Hepatocyte (in vitro differentiated cells): ENCODE measurements around the gene CPNE4.

Experiments used
- EZH2 ChIP-seq: fragments of 200-600 bp; sonication (generic); IDR thresholded peaks from 2 replicates; pipeline ENCODE4 v1.6.1; 2016; ENCODE audit warnings: antibody characterized with exemption, mild to moderate bottlenecking, borderline replicate concordance
- TF ChIP-seq, protein P1 (sequence below): fragments of 200-600 bp; sonication (generic); IDR thresholded peaks from 2 replicates; pipeline ENCODE4 v1.5.1; 2016; ENCODE audit warnings: antibody characterized with exemption, mild to moderate bottlenecking; ENCODE audit not compliant: poor library complexity

DNA sequence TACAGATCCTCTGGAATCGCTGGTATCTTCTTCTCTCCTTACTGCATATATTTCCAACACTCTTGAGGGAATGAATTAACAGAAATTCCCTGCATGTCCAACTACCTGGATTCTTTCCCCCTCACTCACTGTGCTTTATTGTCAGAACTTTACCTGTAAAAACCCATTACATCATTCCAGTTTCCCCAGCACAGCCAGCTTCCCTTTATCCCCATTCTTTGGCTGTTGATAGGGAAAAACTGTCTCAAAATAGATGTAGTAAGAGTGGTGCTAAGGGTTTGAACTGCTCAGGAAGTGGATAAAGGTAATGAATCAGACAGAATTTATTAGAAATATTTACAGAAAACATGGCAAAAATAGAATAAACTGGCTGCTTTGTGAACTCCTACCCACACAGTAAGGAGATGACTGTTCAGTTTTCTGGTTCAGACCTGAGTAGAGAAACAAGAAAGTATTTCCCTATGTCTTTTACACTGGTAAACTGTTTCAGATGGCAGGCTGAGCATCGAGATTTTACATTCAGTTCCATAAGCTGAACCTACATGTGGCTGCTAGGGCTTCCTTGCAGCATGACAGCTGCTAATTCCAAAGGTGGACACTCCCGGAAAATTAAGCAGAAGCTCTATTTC lies 188.4 kb downstream of the CPNE4 start:
- TF ChIP-seq, protein P1, sequence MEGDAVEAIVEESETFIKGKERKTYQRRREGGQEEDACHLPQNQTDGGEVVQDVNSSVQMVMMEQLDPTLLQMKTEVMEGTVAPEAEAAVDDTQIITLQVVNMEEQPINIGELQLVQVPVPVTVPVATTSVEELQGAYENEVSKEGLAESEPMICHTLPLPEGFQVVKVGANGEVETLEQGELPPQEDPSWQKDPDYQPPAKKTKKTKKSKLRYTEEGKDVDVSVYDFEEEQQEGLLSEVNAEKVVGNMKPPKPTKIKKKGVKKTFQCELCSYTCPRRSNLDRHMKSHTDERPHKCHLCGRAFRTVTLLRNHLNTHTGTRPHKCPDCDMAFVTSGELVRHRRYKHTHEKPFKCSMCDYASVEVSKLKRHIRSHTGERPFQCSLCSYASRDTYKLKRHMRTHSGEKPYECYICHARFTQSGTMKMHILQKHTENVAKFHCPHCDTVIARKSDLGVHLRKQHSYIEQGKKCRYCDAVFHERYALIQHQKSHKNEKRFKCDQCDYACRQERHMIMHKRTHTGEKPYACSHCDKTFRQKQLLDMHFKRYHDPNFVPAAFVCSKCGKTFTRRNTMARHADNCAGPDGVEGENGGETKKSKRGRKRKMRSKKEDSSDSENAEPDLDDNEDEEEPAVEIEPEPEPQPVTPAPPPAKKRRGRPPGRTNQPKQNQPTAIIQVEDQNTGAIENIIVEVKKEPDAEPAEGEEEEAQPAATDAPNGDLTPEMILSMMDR, result no peak
- no peak for TF ChIP-seq EZH2
